IMR-90 (cell line): ENCODE results near the gene AIP. TPM values are rescaled to one million over a fixed set of nuclear protein-coding genes. Genes with fewer than 3 reads are reported as not detected.

Experiments used
- ATAC-seq: fragments of 200-7000 bp; cut with Tn5 transposase; 2 replicates; pipeline ENCODE4 v1.9.1; 2020; ENCODE audit warnings: low read depth, mild to moderate bottlenecking, moderate library complexity
- BruUV-seq: library from RNA; stranded (reverse); fragments of 400-500 nt; replicated peaks from 2 replicates; lab custom pipeline; 2021; lab: Mats Ljungman, UMichigan
- CTCF ChIA-PET: fragments of 300-600 bp; formaldehyde crosslinking; extraction: SDS; loops from one replicate; lab custom pipeline; 2021; ENCODE audit warnings: antibody characterized with exemption; lab: Yijun Ruan, JAX
- POLR2A ChIA-PET: fragments of 300-600 bp; sonication (Branson Sonifier 250); formaldehyde crosslinking; loops from one replicate; lab custom pipeline; 2022; ENCODE audit warnings: antibody characterized with exemption; ENCODE audit not compliant: unreplicated experiment; lab: Charles Lee
- DNase-seq: peaks from one replicate; pipeline ENCODE4 v3.0.0; 2013
- H2AFZ ChIP-seq: replicated peaks from 2 replicates; pipeline ENCODE3; 2013; ENCODE audit warnings: low read length, mild to moderate bottlenecking; ENCODE audit not compliant: poor library complexity
- H2AK5ac ChIP-seq: 2 replicates; pipeline ENCODE4 v1.6.1; 2013; ENCODE audit warnings: low read depth, low read length, inconsistent platforms
- H2AK9ac ChIP-seq: replicated peaks from 2 replicates; pipeline ENCODE3; 2013; ENCODE audit warnings: mild to moderate bottlenecking, low read depth, low read length, moderate library complexity; ENCODE audit not compliant: poor library complexity
- H2BK120ac ChIP-seq: 2 replicates; pipeline ENCODE4 v1.6.1; 2013; ENCODE audit warnings: low read depth, low read length, inconsistent platforms
- H2BK15ac ChIP-seq: 3 replicates; pipeline ENCODE4 v1.6.1; 2013; ENCODE audit warnings: low read depth, low read length, inconsistent platforms
- H2BK20ac ChIP-seq: 2 replicates; pipeline ENCODE4 v1.6.1; 2013; ENCODE audit warnings: low read depth, mild to moderate bottlenecking, inconsistent platforms, low read length, moderate library complexity
- H2BK5ac ChIP-seq: 2 replicates; pipeline ENCODE4 v1.6.1; 2013; ENCODE audit warnings: mild to moderate bottlenecking, low read depth, low read length, inconsistent platforms; ENCODE audit not compliant: poor library complexity, severe bottlenecking
- H3K14ac ChIP-seq: replicated peaks from 2 replicates; pipeline ENCODE4 v1.6.1; 2013; ENCODE audit warnings: low read depth, low read length, inconsistent platforms
- H3K18ac ChIP-seq: 2 replicates; pipeline ENCODE4 v1.6.1; 2013; ENCODE audit warnings: low read depth, low read length, control low read depth
- H3K23ac ChIP-seq: 2 replicates; pipeline ENCODE4 v1.6.1; 2013; ENCODE audit warnings: low read depth, low read length, inconsistent platforms
- H3K27ac ChIP-seq: 2 replicates; pipeline ENCODE4 v1.5.1; 2013; ENCODE audit warnings: mild to moderate bottlenecking, control low read depth, low read length; ENCODE audit not compliant: insufficient read depth
- H3K27me3 ChIP-seq: 2 replicates; pipeline ENCODE4 v1.6.1; 2013; ENCODE audit warnings: low read length; ENCODE audit not compliant: control insufficient read depth, insufficient read depth
- H3K36me3 ChIP-seq: 2 replicates; pipeline ENCODE4 v1.6.1; 2013; ENCODE audit warnings: low read length, mixed read lengths; ENCODE audit not compliant: control insufficient read depth, insufficient read depth
- H3K4ac ChIP-seq: 2 replicates; pipeline ENCODE4 v1.6.1; 2013; ENCODE audit warnings: low read depth, low read length, inconsistent platforms
- H3K4me1 ChIP-seq: 2 replicates; pipeline ENCODE4 v1.6.1; 2013; ENCODE audit warnings: low read length, mixed read lengths; ENCODE audit not compliant: control insufficient read depth, insufficient read depth
- H3K4me2 ChIP-seq: 2 replicates; pipeline ENCODE4 v1.6.1; 2013; ENCODE audit warnings: low read depth, mild to moderate bottlenecking, control low read depth, low read length, moderate library complexity
- H3K4me3 ChIP-seq: 2 replicates; pipeline ENCODE4 v1.5.1; 2013; ENCODE audit warnings: low read depth, mild to moderate bottlenecking, control low read depth, low read length, moderate library complexity; ENCODE audit not compliant: insufficient read depth
- H3K56ac ChIP-seq: 2 replicates; pipeline ENCODE4 v1.6.1; 2013; ENCODE audit warnings: low read length, inconsistent platforms; ENCODE audit not compliant: insufficient read depth; ENCODE audit errors: extremely low read depth
- H3K79me1 ChIP-seq, 2 experiments: 2 replicates each; pipeline ENCODE4 v1.6.1; 2013; ENCODE audit warnings: low read length in 2 of 2, inconsistent platforms in 1 of 2, low read depth in 1 of 2
- H3K9ac ChIP-seq: 2 replicates; pipeline ENCODE4 v1.6.1; 2013; ENCODE audit warnings: low read depth, low read length, control low read depth
- H3K9me1 ChIP-seq: 2 replicates; pipeline ENCODE4 v1.6.1; 2013; ENCODE audit warnings: low read length, inconsistent platforms; ENCODE audit not compliant: insufficient read depth
- H3K9me3 ChIP-seq: 2 replicates; pipeline ENCODE4 v1.6.1; 2013; ENCODE audit warnings: low read length; ENCODE audit not compliant: control insufficient read depth, insufficient read depth
- H4K20me1 ChIP-seq: 2 replicates; pipeline ENCODE4 v1.6.1; 2013; ENCODE audit warnings: low read length, inconsistent platforms; ENCODE audit not compliant: insufficient read depth
- H4K5ac ChIP-seq: 2 replicates; pipeline ENCODE4 v1.6.1; 2013; ENCODE audit warnings: mild to moderate bottlenecking, low read depth, low read length, control low read depth
- H4K8ac ChIP-seq, 2 experiments: 2 replicates each; pipeline ENCODE4 v1.6.1; 2013; ENCODE audit warnings: low read depth in 2 of 2, low read length in 2 of 2, control low read depth in 1 of 2, inconsistent platforms in 1 of 2
- H4K91ac ChIP-seq: 2 replicates; pipeline ENCODE4 v1.6.1; 2013; ENCODE audit warnings: low read depth, low read length, inconsistent platforms; ENCODE audit not compliant: insufficient read depth
- BHLHE40 ChIP-seq: fragments of 150-350 bp; IDR thresholded peaks from 2 replicates; pipeline ENCODE4 v1.6.1; 2016; ENCODE audit warnings: mild to moderate bottlenecking, low read depth, low read length
- CEBPB ChIP-seq: IDR thresholded peaks from 2 replicates; pipeline ENCODE4 v1.6.1; 2012; ENCODE audit warnings: low read depth, low read length, improper control_type of control experiment
- CHD1 ChIP-seq: IDR thresholded peaks from 2 replicates; pipeline ENCODE4 v1.6.1; 2012; ENCODE audit warnings: low read depth, low read length, improper control_type of control experiment
- CTCF ChIP-seq: conservative IDR thresholded peaks from 2 replicates; pipeline ENCODE4 v1.5.1; 2012; ENCODE audit warnings: mild to moderate bottlenecking, low read depth, low read length, improper control_type of control experiment
- ELK1 ChIP-seq: fragments of 150-350 bp; IDR thresholded peaks from 2 replicates; pipeline ENCODE4 v1.6.1; 2016; ENCODE audit warnings: low read depth, mild to moderate bottlenecking, low read length, moderate library complexity, borderline replicate concordance
- FOS ChIP-seq: fragments of 150-350 bp; IDR thresholded peaks from 2 replicates; pipeline ENCODE4 v1.6.1; 2016; ENCODE audit warnings: low read depth, low read length
- MAFK ChIP-seq: IDR thresholded peaks from 2 replicates; pipeline ENCODE4 v1.6.1; 2012; ENCODE audit warnings: low read depth, low read length, improper control_type of control experiment
- NFE2L2 ChIP-seq: fragments of 150-350 bp; IDR thresholded peaks from 2 replicates; pipeline ENCODE4 v1.6.1; 2016; ENCODE audit warnings: low read depth, mild to moderate bottlenecking, low read length
- POLR2A ChIP-seq: IDR thresholded peaks from 2 replicates; pipeline ENCODE4 v1.6.1; 2012; ENCODE audit warnings: mild to moderate bottlenecking, low read depth, low read length
- SMC3 ChIP-seq: fragments of 150-350 bp; IDR thresholded peaks from 2 replicates; pipeline ENCODE4 v1.6.1; 2016; ENCODE audit warnings: low read depth, mild to moderate bottlenecking, antibody characterized with exemption, low read length, moderate library complexity
- USF2 ChIP-seq: fragments of 150-350 bp; IDR thresholded peaks from 2 replicates; pipeline ENCODE4 v1.6.1; 2017; ENCODE audit warnings: mild to moderate bottlenecking, antibody characterized with exemption, low read length, low read depth
- WGBS, 2 experiments: methylation state at CpG; one replicate each; pipeline versions ENCODE4 v1.1.5 to v1.1.7; 2013; ENCODE audit warnings: missing lambda C conversion rate in 2 of 2; ENCODE audit not compliant: insufficient read length in 1 of 2; ENCODE audit errors: extremely low coverage in 2 of 2; 5-methylcytosine and 5-hydroxymethylcytosine counted together
- dilution Hi-C: fragments of 300-500 bp; cut with HindIII; formaldehyde crosslinking; loops from one replicate; pipeline ENCODE4 v1.14.3; 2018; ENCODE audit warnings: low sequenced_read_pairs; ENCODE audit not compliant: unreplicated experiment
- in situ Hi-C: fragments of 300-500 bp; cut with MboI; formaldehyde crosslinking; loops from 3 replicates; pipeline ENCODE4 v1.14.3; 2019; ENCODE audit warnings: low sequenced_read_pairs, inconsistent platforms, mixed read lengths
- intact Hi-C: fragments of 100-400 bp; cut with micrococcal nuclease; formaldehyde crosslinking; loops from 2 replicates; pipeline ENCODE4 v1.10.0; 2022
- polyA plus RNA-seq, 3 experiments: library from polyadenylated mRNA; depleted of rRNA; stranded (reverse); fragments of >200 nt; gene quantifications; 2 replicates each; pipeline ENCODE4 v1.2.3, GENCODE V29; 2012; ENCODE audit warnings: low replicate concordance in 1 of 3
- total RNA-seq: library from RNA; depleted of rRNA; stranded (reverse); fragments of >200 nt; gene quantifications from 2 replicates; pipeline ENCODE4 v1.2.3, GENCODE V29; 2012

AIP gene
- total and polyA plus RNA-seq, 2 of the 4 experiments (the other 2 are of a cell fraction), result 95.5 to 122 TPM

- Histone ChIP-seq H2BK15ac (no peak overlapping the region), H3K27ac (no peak overlapping the region), H2AK9ac (no peak overlapping the region), H3K4me2 (no peak overlapping the region), H3K18ac (no peak overlapping the region), H3K4me3 (no peak overlapping the region), H2AK5ac (no peak overlapping the region), H2BK20ac (no peak overlapping the region), H4K8ac (no peak overlapping the region), H3K9ac (no peak overlapping the region), H3K9me1 (no peaks in the 10 kb centered on the region), H2BK5ac (no peak overlapping the region), H3K23ac (no peak overlapping the region), H3K9me3 (peaks cover 14% of the 10 kb centered on the region), H4K91ac (no peak overlapping the region), H4K20me1 (no peaks in the 10 kb centered on the region), H3K36me3 (no peaks in the 10 kb centered on the region), H4K5ac (no peak overlapping the region), H2BK120ac (no peak overlapping the region), H3K56ac (no peak overlapping the region), H3K27me3 (peaks cover 6% of the 10 kb centered on the region), H3K4me1 (no peaks in the 10 kb centered on the region), H3K4ac (no peak overlapping the region), H2AFZ (no peak overlapping the region), H3K14ac (no peak overlapping the region), H3K79me1 (no peaks in the 10 kb centered on the region)
- dilution Hi-C loops (no loop called here), in situ Hi-C loops (no loop called here), intact Hi-C loops (no loop called here)
- ATAC-seq (no peak), DNase-seq (no peak)
- TF ChIP-seq CTCF (no peak), CEBPB (no peak), POLR2A (no peak), USF2 (no peak), ELK1 (no peak), BHLHE40 (no peak), MAFK (no peak), NFE2L2 (no peak), SMC3 (no peak), CHD1 (no peak), FOS (no peak)
- ChIA-PET CTCF (no interaction called here), POLR2A (no interaction called here)
- no TSS peak for BruUV-seq
- WGBS, 2 experiments, result no CpG with 5 or more reads among the region's 5 CpGs
Measured at GRCh38 chr11:67530282-67530592, 47.4 kb downstream of the AIP start.
